Heart left ventricle (tissue), 16 donors: ENCODE results near the gene CD101. TPM values are rescaled to one million over a fixed set of nuclear protein-coding genes. Genes with fewer than 3 reads are reported as not detected.
A peak's percentile ranks its signal among the peaks of the same experiment; 100 is the strongest.

ENCODE experiments used
- ATAC-seq, 4 donors: fragments of 200-7000 bp; cut with Tn5 transposase; one replicate each; pipeline ENCODE4 v1.9.1; 2020 to 2022; ENCODE audit warnings: moderate library complexity in 4 of 4, mild to moderate bottlenecking in 3 of 4, moderate number of reproducible peaks in 1 of 4
- DNase-seq, 5 donors: peaks; one replicate each; pipeline ENCODE4 v3.0.0-alpha.2; 2020
- H3K27ac ChIP-seq, 12 donors: fragments of 200-600 bp; sonication (generic) in 4 of 12; one replicate each; pipeline versions ENCODE4 v1.5.0 to v1.8.0; 2016 to 2022; ENCODE audit warnings: mild to moderate bottlenecking in 2 of 12
- H3K27me3 ChIP-seq, 9 donors: fragments of 200-600 bp; sonication (generic) in 2 of 9; one replicate each; pipeline versions ENCODE4 v1.5.1 to v1.8.0; 2016 to 2022; ENCODE audit warnings: mild to moderate bottlenecking in 3 of 9
- H3K36me3 ChIP-seq, 9 donors: fragments of 200-600 bp; sonication (generic) in 2 of 9; one replicate each; pipeline versions ENCODE4 v1.5.0 to v1.8.0; 2018 to 2022; ENCODE audit warnings: mild to moderate bottlenecking in 2 of 9
- H3K4me1 ChIP-seq, 12 donors: fragments of 200-600 bp; sonication (generic) in 4 of 12; one replicate each; pipeline versions ENCODE4 v1.5.0 to v1.8.0; 2016 to 2022; ENCODE audit warnings: mild to moderate bottlenecking in 3 of 12
- H3K4me3 ChIP-seq, 12 donors: fragments of 200-600 bp; sonication (generic) in 4 of 12; one replicate each; pipeline versions ENCODE4 v1.5.0 to v1.8.0; 2017 to 2022; ENCODE audit warnings: mild to moderate bottlenecking in 9 of 12, moderate library complexity in 4 of 12
- H3K9me3 ChIP-seq, 12 donors: fragments of 200-600 bp; sonication (generic) in 4 of 12; one replicate each; pipeline versions ENCODE4 v1.5.0 to v1.8.0; 2016 to 2022; ENCODE audit warnings: mild to moderate bottlenecking in 1 of 12
- POLR2A ChIP-seq, 2 donors: fragments of 450-650 bp; IDR thresholded peaks; one replicate each; pipeline ENCODE4 v1.6.1; 2017; ENCODE audit warnings: antibody characterized with exemption in 2 of 2, mild to moderate bottlenecking in 2 of 2, moderate library complexity in 2 of 2
- WGBS, 4 donors: extraction: QIAGEN DNeasy Blood & Tissue Kit in 2 of 4; methylation state at CpG; one replicate each; pipeline versions ENCODE4 v1.1.5 to v1.1.7; 2013 to 2018; 5-methylcytosine and 5-hydroxymethylcytosine counted together
- intact Hi-C, 10 donors: fragments of 100-400 bp; cut with DNase I; formaldehyde crosslinking; loops; one replicate each; pipeline versions ENCODE4 v1.11.1 to v1.14.2; 2022
- polyA plus RNA-seq, 2 donors: library from polyadenylated mRNA; stranded (reverse); fragments of 200-250 nt; gene quantifications; one replicate each; pipeline ENCODE4 v1.2.3, GENCODE V29; 2013
- total RNA-seq, 9 donors: library from RNA; depleted of rRNA in 2 of 9; stranded (reverse); fragments of >200 nt in 2 of 9; fragmentation: NEBNext Ultra II Directional in 3 of 9; extraction: Animal tissue kit (Norgen Biotek cat#: 25700) in 3 of 9; gene quantifications; one replicate each; pipeline versions ENCODE4 v1.1.0 to v1.2.4, GENCODE V29; 2016 to 2023
- TF ChIP-seq, protein P1 (sequence below), 12 donors: fragments of 200-600 bp; sonication (generic) in 4 of 12; IDR thresholded peaks; one replicate each; pipeline versions ENCODE4 v1.5.0 to v1.8.0; 2018 to 2022; ENCODE audit warnings: antibody characterized with exemption in 12 of 12, mild to moderate bottlenecking in 5 of 12
- donor health status: ischemic (EF 13 %, LVEDD 7.1; RV severe dilation, severe dysfunction).
- donor health status: healthy with polysubstance abuse.
- donor health status: DM: no; HTN: yes; CAD: no.
- donor health status: DM: no; HTN: no; CAD: no.
- donor health status: ischemic (EF 25% LVEDD 6.9; RV normal size, moderate dysfunction).
- donor health status: ischemic (EF 25% LVEDD 5.7; RV mildly dilated, moderate dysfunction).
- donor health status: healthy.
- donor health status: DM: yes; HTN: yes; CAD: no.
- donor health status: ischemic (EF 35%, LVEDD 5.7; RV mildly dilated, moderate dysfunction).
- donor health status: nonischemic (EF 11% LVEDD 7.7; RV severe dilation, severe dysfunction).
- donor health status: DM: yes; HTN: yes; CAD: no.
- donor health status: PGD.
- donor health status: ischemic (EF 29% LVEDD 5.4; RV normal size, mild dysfunction).
- donor health status: nonischemic (EF 23%, LVEDD 6.1; RV moderate dilation, normal function).

The CD101 gene
- total and polyA plus RNA-seq, 11 donors, result 0.38 to 2.5 (median 0.87) TPM

DNA sequence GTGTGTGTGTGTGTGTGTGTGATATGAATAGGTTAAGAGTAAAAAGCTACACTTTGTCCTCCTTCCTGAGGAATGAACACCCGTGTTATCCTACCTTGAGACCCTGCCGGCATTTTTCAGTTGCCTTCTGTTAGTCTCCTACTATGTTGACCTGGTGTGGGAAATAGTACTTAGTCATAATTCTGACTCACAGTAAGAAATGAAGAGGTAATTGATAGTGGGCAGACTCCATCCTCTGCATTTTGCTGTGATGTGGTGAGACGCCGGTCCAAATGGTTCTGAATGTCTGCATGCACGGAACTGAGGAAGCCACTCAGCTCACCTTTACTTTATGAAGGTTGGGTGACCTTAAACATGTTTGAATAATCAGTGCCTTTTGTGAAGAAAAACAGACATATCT lies 12.6 kb downstream of the CD101 start:
- intact Hi-C loops, result no loop called here
- H3K4me3 ChIP-seq, result no peak overlapping the region
- H3K27me3 ChIP-seq, result no peaks in the 10 kb centered on the region
- H3K27ac ChIP-seq, result no peak overlapping the region
- DNase-seq, result no peak
- H3K36me3 ChIP-seq, result no peaks in the 10 kb centered on the region
- ATAC-seq, result no peak
- H3K4me1 ChIP-seq, result peaks cover 0 to 10% (median 0%) of the 10 kb centered on the region in 12 donors
- WGBS, 4 donors, result 91 to 95% (median 94%) methylated on average over 5 of the region's 5 CpGs
- TF ChIP-seq, protein P1, sequence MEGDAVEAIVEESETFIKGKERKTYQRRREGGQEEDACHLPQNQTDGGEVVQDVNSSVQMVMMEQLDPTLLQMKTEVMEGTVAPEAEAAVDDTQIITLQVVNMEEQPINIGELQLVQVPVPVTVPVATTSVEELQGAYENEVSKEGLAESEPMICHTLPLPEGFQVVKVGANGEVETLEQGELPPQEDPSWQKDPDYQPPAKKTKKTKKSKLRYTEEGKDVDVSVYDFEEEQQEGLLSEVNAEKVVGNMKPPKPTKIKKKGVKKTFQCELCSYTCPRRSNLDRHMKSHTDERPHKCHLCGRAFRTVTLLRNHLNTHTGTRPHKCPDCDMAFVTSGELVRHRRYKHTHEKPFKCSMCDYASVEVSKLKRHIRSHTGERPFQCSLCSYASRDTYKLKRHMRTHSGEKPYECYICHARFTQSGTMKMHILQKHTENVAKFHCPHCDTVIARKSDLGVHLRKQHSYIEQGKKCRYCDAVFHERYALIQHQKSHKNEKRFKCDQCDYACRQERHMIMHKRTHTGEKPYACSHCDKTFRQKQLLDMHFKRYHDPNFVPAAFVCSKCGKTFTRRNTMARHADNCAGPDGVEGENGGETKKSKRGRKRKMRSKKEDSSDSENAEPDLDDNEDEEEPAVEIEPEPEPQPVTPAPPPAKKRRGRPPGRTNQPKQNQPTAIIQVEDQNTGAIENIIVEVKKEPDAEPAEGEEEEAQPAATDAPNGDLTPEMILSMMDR (IDR thresholded peaks at IDR 0.05), result no peak
- TF ChIP-seq POLR2A (IDR thresholded peaks at IDR 0.05), result no peak
- no peaks in the 10 kb centered on the region for H3K9me3 ChIP-seq

DNA sequence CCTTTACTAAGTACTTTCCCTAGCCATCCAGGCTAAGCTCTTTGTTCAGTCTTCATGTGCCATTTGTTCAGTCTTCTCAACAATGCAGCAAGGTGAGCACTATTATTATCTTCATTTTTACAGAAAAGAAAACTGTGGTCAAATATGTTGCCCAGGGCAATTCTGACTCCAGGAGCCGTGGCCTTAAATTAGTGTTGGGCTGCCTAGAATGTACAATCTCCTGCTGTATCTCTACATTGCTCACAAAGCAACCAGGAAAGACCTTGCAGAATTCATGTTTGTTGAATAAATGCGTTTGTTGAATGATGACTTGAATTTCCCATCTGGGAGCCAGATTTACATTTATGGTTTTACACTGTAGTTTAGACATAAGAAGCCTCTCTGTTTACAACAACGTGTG lies 14.2 kb downstream of the CD101 start:
- 92 to 97% (median 93%) methylated on average over 3 of the region's 3 CpGs for WGBS, 4 donors
- DNase-seq (no peak), ATAC-seq (no peak)
- Histone ChIP-seq H3K36me3 (no peaks in the 10 kb centered on the region), H3K27me3 (no peaks in the 10 kb centered on the region), H3K9me3 (no peaks in the 10 kb centered on the region), H3K4me1 (peaks cover 0 to 10% (median 0%) of the 10 kb centered on the region in 12 donors), H3K4me3 (no peak overlapping the region), H3K27ac (no peak overlapping the region)
- TF ChIP-seq POLR2A (IDR thresholded peaks at IDR 0.05), result no peak
- TF ChIP-seq, protein P1 (IDR thresholded peaks at IDR 0.05), result no peak
- intact Hi-C loops, result no loop called here

DNA sequence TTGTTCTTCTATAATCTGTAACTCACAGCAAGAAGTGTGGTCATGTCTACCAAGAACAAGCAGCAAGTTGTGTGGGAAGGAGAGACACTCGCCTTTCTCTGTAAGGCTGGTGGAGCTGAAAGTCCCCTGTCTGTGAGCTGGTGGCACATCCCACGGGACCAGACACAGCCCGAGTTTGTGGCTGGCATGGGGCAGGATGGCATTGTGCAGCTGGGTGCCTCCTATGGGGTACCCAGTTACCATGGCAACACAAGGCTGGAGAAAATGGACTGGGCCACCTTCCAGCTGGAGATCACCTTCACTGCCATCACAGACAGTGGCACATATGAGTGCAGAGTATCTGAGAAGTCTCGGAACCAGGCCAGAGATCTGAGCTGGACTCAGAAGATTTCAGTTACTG lies 15.5 kb downstream of the CD101 start:
- intact Hi-C loops, result no loop called here
- TF ChIP-seq POLR2A (IDR thresholded peaks at IDR 0.05), result no peak
- TF ChIP-seq, protein P1 (IDR thresholded peaks at IDR 0.05), result no peak
- no peak for ATAC-seq
- DNase-seq, result no peak
- no peaks in the 10 kb centered on the region for H3K9me3 ChIP-seq
- peak overlapping the region in 2 of 12 donors; percentile 1 to 55 for H3K27ac ChIP-seq
- H3K27me3 ChIP-seq, result no peaks in the 10 kb centered on the region
- H3K4me3 ChIP-seq, result no peak overlapping the region
- 80 to 91% (median 83%) methylated on average over 4 of the region's 4 CpGs for WGBS, 4 donors
- H3K4me1 ChIP-seq, result peaks cover 0 to 10% (median 0%) of the 10 kb centered on the region in 12 donors
- H3K36me3 ChIP-seq, result no peaks in the 10 kb centered on the region

DNA sequence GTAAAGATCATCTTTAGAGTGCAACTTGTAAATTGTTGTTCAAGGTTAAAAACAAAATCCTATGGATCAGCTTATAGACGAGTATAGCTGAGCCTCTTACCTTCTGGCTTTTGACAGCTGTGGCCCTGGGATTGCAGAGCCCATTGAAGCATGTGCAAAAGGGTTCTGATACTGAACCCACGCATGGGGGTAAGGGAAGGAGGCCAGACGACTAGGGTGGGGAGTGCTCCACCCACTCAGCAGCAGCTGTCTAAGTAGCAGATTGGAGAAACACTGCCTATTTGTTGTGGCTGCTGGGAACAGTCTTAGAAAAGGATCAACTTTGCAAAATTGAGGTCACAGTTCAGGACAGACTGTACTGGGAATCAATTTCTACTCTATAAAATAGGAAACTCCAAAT lies 16.1 kb downstream of the CD101 start:
- H3K36me3 ChIP-seq, result no peaks in the 10 kb centered on the region
- TF ChIP-seq, protein P1 (IDR thresholded peaks at IDR 0.05), result no peak
- no peak for TF ChIP-seq POLR2A (IDR thresholded peaks at IDR 0.05)
- peak overlapping the region in 3 of 12 donors; percentile 4 to 76 (median 46) for H3K27ac ChIP-seq
- 37 to 63% (median 55%) methylated on average over 3 of the region's 3 CpGs for WGBS, 4 donors
- H3K4me1 ChIP-seq, result peaks cover 0 to 10% (median 0%) of the 10 kb centered on the region in 12 donors
- no peaks in the 10 kb centered on the region for H3K9me3 ChIP-seq
- intact Hi-C loops, result no loop called here
- H3K4me3 ChIP-seq, result no peak overlapping the region
- DNase-seq (peak in 4 of 5 donors; percentile 48 to 76 (median 56)), ATAC-seq (peak; percentile 60 to 96 (median 82))
- H3K27me3 ChIP-seq, result no peaks in the 10 kb centered on the region
